Activated effector memory CD4-positive, alpha-beta T cell treated with Interleukin-2 at 50 U/mL for 16 hours (primary cell): ENCODE measurements around the gene TEX30.
"Not testable (repeated sequence)": the region's sequence is repeated elsewhere in the genome, so short reads cannot be mapped to it uniquely, and the experiment has no call there.

Experiments used
- DNase-seq: peaks from one replicate; pipeline ENCODE4 v3.0.0-alpha.2; 2020

The TEX30 gene

DNA sequence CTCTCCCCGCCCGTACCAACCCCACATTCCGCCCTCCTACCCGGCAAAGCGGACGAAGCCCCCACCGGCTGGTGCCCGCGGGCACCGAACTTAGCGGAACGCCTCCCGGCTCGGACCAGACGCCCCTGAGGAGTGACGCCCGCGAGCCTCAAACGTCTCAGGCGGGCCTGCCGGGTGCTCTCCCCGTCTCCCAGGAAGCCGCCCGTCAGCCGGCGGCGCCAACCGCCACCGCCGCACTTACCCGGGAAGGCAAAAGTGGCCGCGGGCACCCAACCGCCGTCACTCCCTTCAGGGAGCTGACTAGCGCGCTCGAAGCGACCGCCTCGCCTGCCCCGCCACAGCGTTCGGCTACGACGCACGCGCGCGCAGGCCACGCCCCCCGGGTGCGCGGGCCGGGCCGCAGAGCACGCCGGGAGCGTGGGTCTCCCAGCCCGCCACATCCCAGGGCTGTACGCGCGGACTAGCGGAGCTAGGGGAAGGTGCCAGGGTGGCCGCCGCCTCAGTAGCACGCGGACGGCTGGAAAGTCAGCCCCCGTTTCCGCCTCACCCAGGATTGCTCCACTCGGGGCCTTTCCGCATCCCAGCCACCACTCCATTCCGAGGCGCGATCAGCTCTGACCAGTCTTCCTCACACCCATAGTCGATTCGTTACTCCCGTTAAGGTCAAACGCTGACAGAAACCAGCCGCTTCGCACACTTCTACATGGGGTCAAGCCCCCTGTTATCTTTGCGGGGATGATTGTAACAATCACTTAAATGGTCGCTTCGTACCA lies at the start of gene TEX30:
Gene TEX30, minus strand, starts transcription at position 346 of the 773 bp plus-strand sequence. CDS start 3,760 bp downstream, outside the sequence.
- peak; percentile 85 for DNase-seq

DNA sequence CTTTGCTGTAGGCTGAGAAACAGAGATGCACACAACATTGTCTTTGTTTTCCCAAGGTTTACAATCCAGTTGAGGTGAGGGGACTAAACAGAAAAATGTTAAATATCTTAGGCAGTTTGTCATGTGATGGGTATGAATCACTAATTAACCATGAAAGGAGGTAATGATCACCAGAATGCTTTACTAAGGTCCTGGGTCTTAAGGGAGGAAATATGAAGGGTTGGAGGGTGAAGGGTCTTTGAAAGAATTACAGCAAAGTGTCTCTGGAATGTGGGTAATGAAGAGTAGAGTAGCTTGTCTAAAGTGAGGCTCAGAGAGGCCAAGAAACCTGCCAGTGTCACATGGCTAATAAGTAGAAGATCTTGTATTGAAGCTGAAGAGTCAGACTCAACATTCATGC lies 44.3 kb upstream of the TEX30 start:
- no peak for DNase-seq

DNA sequence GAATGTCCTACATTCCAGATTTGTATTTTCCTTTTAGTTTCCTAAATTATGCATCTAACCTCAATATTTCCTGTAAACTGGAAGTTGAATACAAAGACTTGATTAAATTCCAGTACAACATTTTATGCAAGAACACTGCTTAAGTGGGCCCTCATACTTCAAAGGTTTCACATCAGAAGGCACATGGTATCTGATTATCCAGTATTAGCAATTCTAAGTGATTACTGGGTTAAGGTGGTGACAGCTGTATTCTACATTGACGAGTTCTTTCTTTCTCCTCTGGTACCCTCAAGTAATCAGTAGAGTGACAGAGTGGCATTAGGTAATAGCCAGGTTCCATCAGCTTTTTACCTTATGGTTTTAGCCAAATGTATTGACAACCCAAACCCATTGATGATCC lies 43.7 kb upstream of the TEX30 start:
- no peak for DNase-seq

DNA sequence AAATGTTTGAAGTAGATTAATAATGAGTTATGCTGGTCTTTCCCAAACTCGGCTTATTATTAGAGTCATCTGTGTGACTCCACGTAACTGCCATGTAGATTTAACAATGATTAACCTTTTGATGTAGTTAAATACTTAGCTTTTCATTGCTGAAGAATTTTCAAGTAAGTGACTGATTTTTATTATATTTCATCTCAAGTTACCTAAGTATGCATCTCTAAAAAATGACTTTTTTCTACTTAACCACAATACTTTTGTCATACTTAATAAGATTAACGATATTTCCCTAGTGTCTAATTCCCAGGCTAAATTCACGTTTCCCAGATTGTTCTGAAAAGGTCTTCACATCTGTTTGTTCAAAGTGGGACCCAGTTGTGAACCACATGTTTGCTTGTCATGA lies 43.1 kb upstream of the TEX30 start:
- no peak for DNase-seq

- no peak for DNase-seq
Measured at GRCh38 chr13:102815788-102816187, 42.2 kb upstream of the TEX30 start.

DNA sequence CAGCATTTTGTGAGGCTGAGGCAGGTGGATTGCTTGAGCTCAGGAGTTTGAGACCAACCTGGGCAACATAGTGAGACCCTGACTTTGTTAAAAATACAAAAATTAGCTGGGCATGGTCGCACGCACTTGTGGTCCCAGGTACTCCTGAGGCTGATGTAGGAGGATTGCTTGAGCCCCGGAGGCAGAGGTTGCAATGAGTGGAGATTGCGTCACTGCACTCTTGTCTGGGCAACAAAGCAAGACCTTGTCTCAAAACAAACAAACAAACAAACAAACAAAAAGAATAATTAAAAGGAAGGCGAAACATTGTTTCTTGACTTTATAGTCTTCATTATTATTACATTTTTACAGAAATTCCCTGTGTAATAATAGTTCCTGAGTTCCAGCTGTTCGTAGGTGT lies 41.2 kb upstream of the TEX30 start:
- no peak for DNase-seq

GRCh38 chr13:102814025-102814607 lies 40.5 kb upstream of the TEX30 start:
- no peak for DNase-seq

DNA sequence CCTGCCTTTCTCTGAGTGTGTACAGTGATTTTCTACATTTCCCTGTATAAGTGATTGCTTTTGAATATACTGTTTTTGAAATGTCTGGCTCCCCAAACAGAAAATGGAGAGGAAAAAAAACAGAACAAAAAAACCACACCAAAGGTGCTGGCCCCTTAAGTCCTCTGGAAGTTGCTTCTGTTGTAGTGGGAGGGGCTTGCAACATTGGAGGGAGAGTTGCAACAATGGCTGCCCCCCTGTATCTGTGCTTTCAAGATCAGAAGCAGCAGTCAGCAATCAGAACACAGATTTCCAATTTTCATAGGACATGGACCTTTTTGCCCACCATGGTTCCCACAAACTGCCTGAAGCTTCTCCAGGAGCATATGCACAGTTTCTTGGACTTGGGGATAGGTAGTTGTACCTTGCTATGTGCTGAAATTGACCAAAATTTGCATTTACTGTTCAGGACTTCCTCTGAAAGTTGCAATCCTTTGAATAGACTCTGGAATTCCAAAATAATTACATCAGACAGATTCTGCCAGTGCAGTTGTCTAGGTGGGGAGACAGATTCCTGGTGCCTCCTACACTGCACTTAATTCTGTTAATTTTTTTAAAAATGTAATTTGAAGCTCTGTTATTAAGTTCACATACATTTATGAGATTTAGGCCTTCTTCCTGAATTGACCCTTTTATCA lies 39.2 kb upstream of the TEX30 start:
- DNase-seq: no peak

DNA sequence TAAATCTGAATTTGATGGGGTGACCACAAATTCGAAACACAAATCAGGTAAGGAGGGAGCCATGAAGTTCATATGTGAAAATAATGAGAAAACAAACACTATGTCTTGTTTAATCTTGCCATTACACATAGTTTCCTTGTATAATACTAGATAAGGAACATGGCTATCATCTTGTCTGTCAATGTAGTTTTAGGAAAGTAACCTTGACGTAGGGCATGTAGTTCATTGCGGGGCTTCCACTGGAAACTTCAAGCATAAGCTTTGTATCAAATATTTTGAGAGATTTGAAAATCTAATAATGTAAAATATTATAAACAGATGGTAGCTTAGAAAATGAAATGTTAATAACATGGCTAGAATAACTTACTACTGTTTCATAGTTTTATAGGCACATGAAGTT lies 34.1 kb upstream of the TEX30 start:
- DNase-seq: no peak

DNA sequence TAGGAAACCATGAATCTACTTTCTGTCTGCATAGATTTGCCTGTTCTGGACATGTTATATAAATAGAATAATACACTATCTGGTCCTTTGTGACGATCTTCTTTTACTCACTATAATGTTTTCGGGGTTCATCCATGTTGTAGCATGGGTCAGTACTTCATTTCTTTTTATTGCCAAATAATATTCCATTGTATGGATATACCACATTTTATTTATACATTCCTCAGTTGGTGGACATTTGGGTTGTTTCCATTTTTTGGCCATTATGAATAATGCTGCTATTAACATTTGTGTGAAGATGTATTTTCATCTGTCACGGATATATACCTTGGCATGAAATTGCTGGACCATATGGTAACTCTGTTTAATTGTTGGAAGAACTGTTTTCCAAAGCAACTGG lies 32.1 kb upstream of the TEX30 start:
- DNase-seq: no peak

DNA sequence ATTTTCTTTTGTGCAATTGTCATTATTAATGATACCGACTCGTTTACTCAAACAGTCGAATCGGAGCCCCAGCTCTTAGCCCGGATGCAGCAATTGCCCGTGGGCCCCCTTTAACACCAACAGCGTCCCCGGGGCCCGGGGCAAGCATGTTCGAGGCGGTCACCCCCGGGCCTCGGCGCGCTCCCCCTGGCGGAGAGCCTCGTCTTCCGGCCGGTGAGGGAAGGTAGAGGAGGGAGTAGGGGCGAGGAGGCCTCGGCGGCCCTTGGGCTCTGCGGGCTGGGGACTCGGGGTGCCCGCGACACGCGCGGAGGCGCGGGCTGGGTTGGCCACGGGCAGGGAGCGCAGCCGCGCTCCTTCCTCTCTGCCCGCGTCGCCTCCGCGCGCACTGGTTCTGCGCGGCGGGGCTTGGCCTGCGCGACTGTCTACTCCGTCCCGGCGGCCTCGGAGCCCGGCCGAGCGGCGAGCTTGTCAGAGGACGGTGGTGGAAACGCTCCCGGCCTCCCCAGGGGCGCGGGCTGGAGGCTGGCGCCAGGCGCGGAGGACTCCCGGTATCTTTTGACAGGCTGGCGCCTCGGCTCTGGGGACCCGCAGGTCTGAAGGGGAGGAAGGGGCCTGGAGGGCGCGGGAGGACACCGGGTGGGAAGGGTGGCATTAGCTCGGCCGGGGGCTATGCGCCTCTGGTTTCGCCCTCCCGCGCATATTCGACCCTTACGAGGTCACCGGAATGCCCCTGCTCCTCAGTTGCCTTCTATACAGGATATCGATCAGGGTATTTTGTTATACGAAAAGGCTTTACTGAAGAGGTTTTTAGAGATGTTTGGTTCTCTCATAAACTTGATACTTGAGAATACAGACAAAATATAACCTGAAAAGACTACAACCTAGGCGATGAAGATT lies 26.8 kb upstream of the TEX30 start:
- peak; percentile 73 for DNase-seq

DNA sequence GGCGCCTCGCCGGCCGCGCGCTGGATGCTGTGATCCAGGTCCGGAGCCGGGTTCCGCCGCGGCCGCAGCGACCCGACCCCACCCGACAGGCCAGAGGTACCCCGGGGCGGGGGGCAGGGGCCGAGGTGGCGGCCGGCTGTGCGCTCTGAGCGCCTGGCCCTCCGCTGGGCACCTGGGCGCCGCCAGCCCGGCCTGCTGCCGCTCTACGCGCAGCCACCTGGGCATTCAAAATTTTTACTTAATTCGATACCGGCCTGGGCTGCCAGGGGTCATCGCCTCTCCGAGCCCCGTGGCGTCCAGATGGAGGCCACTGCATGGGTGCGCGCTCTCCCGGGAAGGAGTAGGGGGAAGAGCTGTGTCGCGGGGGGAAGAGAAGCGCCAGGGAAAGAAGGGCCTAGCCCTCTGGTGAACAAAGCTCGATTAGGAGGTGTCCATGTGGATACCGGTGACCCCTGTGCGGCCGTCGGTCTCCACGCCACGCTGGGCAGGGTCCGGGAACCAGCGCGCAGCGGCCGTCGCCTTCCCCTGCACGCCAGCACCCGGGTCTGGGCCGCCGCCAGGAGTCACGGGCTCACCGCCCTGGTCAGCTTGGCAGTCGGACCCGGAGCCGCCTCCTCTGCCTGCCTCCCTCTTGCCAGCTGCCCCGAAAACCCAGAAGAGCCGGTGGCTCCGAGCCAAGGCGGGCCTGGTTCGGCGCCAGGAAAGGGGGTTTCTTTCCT lies 26.0 kb upstream of the TEX30 start:
- peak; percentile 0 for DNase-seq

DNA sequence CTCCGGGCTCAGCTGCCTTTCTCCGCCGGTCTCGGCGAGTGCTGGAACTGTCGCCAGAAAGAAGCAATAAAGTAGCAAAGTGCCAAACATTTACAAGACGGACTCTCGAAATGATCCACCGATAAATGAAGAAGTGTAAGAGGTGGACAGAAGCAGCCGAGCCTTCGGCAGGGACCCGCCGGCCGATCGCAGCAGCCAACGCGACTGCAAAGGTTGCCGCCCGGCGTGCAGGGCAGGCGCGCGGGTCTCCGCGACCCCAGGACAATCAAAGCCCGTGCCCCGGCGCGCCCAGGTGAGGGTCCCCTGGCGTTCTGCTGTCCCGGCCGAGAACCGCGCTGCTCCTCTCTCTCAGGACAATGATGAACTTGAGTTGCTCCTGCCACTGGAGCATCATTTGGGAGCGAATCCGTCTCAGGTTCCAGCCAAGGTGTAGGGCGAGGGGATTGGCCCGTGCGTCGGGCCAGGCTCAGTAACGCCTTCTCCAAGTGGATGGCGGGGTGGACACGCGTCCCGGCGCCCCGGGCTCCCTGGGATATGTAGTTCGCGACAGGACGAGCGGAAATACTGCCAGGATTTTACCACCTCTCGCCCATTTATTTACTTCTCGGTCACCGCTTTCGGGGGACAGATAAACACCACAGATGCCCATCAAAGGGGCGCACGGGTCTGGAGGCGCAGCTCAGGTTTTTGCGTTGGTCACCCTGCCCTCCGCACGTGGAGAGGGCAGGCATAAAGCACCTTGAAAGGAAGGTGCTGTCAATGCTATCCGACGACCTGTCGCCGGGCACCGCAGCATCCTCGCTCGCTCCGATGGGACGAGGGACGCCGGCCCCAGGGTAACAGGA lies 25.2 kb upstream of the TEX30 start, which contains the start of the genes BIVM and POGLUT2:
Gene BIVM, plus strand, starts transcription at position 539 of the 845 bp plus-strand sequence. CDS start 8,149 bp downstream, outside the sequence.
Gene POGLUT2, minus strand, starts transcription at position 396 of the 845 bp plus-strand sequence. Its CDS starts 306 bp downstream, at position 90.
- peak; percentile 58 for DNase-seq

DNA sequence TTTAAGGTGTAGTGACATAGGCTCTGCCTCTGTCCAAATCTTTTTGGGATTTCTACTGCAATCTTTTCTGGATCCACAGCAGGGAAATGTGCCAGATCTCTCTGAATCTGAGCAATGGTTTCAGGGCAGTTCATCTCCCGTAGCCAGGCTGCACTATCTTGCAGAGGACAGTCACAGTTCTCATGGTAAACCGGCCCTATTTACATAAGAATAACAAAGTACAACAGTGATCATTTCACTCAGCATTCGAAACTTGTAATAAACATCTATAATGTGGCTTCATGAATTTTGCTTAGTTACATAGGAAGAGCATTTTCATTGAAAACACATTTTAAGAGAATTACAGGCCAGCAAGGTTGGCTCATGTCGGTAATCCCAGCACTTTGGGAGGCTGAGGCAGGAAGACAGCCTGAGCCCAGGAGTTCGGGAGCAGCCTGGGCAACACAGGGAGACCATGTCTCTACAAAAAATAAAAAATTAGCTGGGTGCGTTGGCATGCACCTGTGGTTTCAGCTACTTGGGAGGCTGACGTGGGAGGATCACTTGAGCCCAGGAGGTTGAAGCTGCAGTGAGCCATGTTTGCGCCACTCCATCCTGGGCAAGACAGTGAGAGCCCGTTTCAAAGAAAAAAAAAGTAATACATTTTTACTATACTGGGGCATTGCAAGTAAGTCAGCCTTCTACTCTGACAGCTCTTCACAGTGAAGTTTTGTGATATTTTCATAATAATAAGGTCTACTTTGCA lies 20.2 kb upstream of the TEX30 start:
- DNase-seq: no peak

DNA sequence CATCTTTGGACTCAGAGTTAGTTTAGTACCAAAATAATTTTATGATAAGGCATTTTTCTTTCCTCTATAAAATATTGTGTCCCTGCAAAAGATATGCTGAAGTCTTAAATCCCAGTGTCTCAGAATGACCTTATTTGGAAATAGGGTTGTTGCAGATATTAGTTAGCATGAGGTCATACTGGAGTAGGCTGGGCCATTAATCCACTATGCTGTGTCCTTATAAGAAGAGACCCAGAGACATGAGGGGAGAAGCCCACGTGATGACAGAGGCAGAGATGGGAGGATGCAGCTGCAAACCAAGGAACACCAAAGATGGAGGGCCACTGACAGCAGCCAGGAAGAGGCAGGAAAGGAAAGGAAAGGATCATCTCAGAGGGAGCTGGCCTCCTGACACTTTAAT lies 18.8 kb upstream of the TEX30 start:
- DNase-seq: no peak

DNA sequence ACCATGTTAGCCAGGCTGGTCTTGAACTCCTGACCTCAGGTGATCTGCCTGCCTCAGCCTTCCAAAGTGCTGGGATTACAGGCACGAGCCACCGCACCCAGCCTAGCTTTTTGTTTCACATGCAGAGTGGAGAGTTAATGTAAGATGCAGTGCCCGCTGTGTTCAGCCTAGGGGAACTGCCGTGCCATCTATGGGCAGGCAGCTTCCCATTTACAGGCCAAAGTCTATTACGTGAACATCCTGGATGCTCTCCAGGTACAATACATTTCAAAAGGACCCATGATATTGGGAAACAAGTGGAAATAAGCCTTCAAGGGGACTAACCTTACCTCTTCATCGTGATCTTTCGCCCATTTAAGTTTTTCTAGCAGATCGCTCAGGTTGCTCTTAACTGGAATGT lies 15.1 kb upstream of the TEX30 start:
- DNase-seq: no peak

DNA sequence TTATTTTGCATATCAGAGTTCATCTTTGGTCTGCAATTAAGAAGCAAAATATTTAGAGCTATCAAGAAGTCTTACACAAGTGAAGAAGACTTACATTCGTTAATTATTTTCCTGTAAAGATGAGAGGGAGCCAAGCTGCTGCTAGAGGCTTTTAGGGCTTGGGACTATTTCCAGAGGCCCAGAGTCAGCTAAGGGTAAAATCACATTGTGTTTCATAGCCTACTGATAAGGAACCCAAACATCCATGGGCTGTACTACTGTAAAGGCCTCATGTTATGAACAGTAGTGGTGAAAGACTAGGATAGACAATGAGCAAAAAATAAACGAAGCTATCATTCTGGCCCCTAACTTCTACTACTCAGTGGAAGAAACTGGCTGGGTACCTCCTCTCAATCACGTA lies 10.9 kb upstream of the TEX30 start:
- DNase-seq: no peak

- no peak for DNase-seq
Measured at GRCh38 chr13:102781591-102781990, 8.0 kb upstream of the TEX30 start.

DNA sequence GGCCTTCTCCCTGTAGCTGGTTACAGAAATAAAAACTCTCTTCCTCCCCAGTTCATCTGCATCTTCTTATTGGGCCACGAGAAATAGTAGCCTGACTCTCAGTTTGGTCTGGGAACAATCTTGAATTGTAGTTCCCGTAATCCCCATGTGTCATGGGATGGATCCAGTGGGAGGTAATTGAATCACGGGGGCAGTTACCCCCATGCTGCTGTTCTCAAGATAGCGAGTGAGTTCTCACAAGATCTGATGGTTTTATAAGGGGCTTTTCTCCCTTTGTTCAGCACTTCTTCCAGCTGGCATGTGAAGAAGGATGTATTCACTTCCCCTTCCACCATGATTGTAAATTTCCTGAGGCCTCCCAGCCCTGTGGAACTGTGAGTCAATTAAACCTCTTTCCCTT lies 7.1 kb upstream of the TEX30 start:
- DNase-seq: not testable (repeated sequence)

GRCh38 chr13:102779436-102780159 lies 6.0 kb upstream of the TEX30 start:
- DNase-seq: no peak
